HG02885 (cell line): ENCODE results near the gene CCDC83.
"Not testable (repeated sequence)": the region's sequence is repeated elsewhere in the genome, so short reads cannot be mapped to it uniquely, and the experiment has no call there.

ENCODE experiments used
- ATAC-seq: cut with Tn5 transposase; IDR thresholded peaks from one replicate; pipeline ENCODE4 v1.9.1; 2021; ENCODE audit warnings: mild to moderate bottlenecking; ENCODE audit not compliant: unreplicated experiment, poor library complexity

The CCDC83 gene

DNA sequence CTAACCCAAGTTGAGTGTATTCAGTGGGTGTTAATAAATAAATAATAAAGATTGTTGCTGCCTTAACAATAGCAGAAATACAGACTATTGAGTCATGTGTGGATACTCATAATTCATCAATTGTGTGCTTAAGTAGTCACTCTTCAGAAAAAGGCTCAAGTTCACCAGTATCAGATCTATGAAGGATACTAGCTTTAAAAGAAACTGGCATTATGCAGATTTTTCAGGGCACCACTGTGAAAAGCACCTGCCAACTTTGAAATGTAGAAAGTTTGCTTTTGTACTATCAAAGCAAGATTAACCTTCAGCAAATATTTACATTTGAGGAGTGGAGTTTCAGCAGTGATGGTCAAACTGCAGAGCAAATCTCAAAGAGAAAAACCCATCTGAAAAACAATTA is 24.1 kb upstream of the CCDC83 start:
- no peak for ATAC-seq

DNA sequence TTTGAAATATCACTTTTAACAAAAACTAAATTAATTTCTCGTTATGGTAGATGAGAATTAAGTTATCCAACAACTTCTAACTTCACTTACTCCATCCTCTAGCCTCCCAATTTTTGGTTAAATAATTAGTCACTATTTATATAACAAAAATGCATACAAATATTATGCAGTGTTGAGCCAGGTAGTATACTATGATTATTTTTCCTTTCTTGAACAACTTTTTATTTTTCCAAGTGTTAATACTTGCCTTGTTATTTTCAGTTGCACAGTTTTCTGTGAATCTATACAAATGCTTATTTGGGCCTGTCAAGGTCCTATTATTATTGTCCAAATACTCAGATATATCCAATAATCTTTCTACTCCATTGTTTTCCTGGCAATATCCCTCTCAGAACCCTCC is 19.9 kb upstream of the CCDC83 start:
- no peak for ATAC-seq

DNA sequence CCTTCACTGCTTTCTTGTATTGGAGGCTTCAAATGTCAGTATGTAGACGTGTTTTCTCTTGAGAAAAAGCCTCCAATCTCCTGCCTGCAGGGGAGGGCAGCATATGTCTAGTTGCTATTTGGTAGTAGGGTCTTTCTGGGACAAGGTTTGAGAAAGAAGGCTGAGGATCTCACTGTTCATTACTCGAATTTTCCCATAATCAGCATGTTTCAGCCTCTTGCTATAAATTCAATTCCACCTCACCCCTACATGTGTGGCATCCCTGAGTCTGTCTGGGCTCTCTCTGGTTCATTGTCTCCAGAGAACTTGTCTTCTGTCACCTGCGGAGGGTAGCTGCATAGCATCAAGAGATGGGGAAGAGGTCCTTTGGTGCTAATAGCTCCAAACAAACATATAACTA is 19.5 kb upstream of the CCDC83 start:
- ATAC-seq = no peak

DNA sequence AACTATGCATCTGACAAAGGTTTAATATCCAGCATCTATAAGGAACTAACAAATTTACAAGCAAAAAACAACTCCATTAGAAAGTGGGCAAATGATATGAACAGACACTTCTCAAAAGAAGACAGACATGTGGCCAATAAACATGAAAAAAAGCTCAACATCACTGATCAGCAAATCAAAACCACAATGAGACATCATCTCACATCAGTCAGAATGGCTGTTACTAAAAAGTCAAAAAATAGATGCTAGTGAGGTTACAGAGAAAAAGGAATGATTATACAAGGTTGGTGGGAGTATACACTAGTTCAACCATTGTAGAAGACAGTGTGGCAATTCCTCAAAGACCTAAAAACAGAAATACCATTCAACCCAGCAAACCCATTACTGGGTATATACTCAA is 14.3 kb upstream of the CCDC83 start:
- not testable (repeated sequence) for ATAC-seq

DNA sequence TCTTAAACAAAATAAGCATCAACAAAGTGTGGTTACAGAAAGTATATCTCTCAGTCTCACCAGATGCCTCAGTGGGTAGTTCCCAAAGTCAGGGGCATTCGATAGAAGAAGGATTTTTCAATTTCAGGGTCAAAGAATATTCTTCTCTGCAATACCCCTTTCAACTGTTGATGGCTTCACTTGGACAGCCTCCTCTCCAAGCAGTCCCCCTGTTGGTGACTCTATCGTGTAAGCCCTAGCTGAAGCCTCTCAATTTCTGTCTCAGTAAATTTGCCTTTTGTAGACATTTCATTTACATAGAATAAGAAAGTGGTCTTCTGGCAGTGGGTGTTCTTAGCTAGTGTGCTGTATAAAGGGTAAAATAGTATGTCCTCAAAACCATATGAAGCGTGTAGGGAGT is 11.3 kb upstream of the CCDC83 start:
- no peak for ATAC-seq

DNA sequence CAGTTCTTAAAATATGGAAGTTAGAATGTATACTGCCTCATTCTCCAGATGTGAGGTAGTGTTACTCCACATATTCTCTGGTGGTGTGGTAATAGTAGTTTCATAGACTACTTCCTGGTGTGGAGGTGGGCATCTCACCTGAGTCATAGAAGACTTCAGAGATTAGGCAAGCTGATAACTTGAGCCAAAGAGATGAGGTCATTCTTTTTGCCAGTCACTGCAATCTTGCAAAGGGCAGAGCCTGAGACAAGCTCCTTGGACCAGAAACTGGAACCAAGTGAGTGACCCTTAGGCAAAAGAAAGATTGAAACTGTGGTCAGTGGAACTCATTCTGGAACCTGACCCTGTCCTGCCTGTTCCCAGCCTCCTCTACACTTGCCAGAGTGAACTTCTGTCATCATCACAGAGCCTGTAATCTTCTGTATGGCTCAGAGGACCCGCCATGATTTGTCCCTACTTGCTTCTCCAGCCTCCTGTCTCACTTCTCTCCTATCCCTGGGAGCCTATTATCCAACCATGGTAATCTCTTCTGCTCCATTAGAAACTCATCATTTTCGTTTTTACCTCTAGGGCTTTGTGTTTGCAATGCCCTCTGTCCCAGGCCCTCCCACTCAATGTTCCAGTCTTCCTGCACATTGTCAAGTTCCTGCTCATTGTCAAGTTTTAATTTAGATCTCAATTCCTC is 10.6 kb upstream of the CCDC83 start:
- ATAC-seq = no peak

DNA sequence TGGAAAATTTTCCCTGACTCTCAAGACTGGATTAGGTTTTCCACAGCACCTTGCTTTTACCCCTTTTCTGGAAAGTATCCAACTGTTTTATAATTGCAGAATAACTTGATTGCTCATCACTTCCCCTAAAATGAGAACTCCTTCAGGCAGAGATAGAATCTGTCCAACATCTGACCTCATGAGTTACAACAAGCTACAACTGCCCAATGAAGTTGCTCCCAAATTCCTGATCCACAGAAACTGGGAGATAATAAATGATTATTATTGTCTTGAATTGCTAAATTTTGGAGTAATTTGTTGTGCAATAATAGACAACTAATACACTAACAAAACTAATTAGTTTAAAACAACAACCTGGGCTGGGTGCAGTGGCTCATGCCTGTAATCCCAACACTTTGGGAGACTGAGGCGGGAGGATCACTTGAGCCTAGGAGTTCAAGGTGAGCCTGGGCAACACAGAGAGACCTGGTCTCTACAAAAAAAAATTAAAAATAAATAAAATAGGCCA is 10.0 kb upstream of the CCDC83 start:
- no peak for ATAC-seq

DNA sequence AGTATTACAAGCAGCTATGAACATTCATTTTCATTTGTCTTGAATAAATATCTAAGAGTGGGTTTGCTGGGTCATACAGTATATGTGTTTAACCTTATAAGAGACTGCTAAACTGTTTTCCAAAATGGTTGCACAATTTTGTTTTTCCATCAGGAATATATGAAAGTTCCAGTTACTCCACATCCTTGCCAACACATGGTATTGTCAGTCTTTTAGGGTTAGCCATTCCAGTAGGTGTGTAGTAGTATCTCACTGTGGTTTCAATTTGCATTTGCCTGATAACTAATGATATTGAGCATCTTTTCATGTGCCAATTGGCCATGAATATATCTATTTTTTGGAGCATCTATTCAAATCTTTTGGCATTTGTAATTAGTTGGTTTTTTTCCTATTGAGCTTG is 7.7 kb upstream of the CCDC83 start:
- ATAC-seq = no peak

DNA sequence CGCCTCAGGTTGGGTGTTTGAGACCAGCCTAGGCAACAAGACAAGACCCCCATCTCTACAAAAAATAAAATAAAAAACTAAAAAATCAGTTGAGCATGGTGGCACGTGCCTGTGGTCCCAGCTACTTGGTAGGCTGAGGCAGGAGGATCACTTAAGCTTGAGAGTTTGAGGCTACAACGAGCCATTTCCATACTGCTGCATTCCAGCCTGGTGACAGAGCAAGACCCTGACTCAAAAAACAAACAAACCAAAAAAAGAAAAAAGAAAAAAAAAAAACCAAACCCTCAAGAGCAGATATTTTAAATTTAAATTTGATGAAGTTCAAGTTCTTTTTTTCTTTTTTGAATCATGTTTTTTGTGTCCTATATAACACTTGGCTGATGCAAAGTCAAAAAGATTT is 7.2 kb upstream of the CCDC83 start:
- ATAC-seq = no peak

DNA sequence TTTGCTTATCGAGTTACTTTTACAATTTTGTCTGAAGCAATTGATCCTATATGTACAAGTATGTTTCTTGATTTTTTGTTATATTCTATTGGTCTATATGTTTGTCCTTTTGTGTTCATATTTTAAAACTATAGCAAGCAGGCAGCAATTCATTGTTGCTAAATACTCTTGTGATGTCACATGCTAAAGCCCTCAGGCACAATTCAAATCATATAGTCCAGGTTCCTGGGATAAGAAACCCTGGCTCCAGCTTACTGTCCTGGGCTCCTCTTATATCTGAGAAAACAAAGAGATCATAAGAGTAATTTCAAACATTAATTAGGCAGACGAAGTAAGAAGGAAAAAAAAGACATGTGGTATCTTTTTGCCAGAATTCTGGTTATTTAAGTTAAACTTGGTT is 6.6 kb upstream of the CCDC83 start:
- no peak for ATAC-seq

DNA sequence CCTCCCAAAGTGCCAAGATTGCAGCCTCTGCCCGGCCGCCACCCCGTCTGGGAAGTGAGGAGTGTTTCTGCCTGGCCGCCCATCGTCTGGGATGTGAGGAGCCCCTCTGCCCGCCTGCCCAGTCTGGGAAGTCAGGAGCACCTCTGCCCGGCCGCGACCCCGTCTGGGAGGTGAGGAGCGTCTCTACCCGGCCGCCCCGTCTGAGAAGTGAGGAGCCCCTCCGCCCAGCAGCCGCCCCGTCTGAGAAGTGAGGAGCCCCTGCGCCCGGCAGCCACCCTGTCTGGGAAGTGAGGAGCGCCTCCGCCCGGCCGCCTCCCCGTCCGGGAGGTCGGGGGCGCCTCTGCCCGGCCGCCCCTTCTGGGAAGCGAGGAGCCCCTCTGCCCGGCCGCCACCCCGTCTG is 2.4 kb upstream of the CCDC83 start:
- ATAC-seq = not testable (repeated sequence)

DNA sequence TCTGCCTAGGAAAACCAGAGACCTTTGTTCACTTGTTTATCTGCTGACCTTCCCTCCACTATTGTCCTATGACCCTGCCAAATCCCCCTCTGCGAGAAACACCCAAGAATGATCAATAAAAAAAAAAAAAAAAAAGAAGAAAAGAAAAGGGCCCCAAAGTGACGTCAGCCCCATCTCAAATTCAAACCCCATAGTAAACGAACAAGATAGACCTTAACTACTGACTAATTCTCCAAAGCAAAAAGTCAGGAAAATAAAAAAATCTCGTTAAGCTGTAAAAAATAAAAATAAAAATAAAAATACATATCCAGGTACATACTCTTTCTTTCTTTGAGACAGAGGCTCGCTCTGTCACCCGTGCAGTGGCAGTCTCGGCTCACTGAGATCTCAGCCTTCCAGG is 1.6 kb upstream of the CCDC83 start:
- not testable (repeated sequence) for ATAC-seq

DNA sequence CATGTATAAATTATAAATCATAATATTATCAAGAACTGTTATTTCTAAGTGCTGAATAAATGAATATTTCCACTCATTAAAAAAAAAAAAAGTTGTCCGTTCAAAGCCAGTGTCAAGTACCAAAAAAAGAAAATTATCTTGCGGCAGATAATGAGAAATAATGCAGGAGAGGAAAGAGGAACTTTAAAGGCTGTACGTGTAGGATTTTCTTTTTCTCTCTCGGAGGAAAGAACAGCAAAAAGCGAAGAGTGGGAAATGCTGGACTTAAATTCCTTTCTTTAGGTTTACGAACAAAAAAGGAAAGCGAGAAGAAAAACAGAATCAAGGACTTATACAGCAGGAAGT is 999 bp upstream of the CCDC83 start:
- ATAC-seq = no peak

DNA sequence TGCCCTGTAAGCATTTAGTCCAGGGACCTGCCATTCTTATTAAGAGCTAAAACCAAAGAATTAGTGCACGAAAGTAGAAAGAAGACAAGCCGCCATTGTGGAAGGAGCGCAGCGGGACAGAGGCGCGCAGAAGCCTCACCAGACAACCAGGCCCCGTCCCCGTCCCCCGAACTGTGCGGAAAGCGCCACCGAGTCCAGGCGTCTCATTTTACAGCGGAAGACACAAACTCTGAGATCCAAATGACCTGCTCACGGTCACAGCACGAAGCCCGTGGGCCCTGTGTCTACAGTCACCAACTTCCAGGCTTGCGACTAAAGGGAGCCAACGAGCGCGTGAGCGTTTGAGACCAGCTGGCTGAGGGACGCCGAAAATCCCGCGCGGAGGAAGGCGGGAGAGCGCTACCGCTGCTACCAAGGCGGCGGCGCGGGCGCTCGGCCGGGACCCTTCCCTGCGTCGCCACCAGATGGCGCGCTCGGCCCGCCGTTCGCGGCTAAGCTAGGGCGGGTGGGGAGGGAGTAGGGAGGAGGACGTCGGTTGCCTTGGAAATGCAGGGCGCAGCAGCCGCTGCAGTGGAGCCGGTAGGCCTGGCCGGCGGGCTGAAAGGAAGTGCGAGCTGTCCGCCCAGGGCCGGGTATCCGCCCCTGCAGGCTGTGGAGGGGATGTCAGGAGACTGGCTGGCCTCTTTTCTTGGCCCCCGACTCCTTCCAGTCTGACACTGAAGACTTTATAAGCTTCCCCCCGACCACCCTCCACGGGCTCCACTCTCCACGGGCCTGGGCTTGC is 434 bp upstream of the CCDC83 start:
- peak; percentile 97 for ATAC-seq

DNA sequence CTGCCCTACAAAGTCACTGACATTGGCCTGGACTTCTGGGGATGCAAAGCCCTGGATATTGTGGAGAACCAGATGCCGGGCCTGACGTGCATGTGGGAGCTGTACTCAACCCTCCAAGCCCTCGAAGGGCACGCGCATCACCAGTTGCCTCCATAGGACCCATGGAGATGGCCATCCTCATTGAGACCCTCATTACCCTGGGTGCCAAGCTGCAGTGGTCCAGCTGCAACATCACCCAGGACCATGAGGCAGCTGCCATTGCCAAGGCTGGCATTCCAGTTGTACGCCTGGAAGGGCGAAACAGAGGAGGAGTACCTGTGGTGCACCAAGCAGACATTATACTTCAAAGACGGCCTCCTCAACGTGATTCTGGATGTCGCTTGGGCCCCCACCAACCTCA is 1.9 kb downstream of the CCDC83 start:
- no peak for ATAC-seq

DNA sequence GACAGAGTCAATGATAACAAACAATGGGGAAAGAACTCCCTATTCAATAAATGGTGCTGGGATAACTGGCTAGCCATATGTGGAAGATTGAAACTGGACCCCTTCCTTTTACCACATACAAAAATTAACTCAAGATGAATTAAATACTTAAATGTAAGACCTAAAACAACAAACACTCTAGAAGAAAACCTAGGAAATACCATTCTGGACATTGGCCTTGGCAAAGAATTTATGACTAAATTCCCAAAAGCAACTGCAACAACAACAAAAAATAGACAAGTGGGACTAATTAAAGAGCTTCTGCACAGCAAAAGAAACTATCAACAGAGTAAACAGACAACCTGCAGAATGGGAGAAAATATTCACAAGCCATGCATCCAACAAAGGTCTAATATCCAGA is 4.4 kb downstream of the CCDC83 start:
- not testable (repeated sequence) for ATAC-seq

DNA sequence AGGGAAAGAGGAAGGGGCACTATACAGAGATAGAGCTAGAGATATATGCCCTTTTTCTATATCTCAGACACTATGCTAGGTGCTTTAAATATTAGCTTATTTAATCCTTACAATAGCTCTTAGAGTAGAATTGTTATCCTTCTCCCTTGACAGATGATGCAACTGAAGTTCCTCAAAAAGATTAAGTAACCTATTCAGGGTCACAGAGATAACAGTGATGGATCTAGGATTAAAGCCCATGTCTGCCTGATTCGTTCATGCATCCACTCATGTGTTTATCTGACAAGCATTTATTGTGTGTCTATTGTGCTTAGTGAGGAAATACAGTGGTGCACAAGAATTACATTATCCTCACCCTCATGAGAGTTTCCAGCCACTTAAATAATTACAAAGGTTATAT is 8.7 kb downstream of the CCDC83 start:
- ATAC-seq = no peak

DNA sequence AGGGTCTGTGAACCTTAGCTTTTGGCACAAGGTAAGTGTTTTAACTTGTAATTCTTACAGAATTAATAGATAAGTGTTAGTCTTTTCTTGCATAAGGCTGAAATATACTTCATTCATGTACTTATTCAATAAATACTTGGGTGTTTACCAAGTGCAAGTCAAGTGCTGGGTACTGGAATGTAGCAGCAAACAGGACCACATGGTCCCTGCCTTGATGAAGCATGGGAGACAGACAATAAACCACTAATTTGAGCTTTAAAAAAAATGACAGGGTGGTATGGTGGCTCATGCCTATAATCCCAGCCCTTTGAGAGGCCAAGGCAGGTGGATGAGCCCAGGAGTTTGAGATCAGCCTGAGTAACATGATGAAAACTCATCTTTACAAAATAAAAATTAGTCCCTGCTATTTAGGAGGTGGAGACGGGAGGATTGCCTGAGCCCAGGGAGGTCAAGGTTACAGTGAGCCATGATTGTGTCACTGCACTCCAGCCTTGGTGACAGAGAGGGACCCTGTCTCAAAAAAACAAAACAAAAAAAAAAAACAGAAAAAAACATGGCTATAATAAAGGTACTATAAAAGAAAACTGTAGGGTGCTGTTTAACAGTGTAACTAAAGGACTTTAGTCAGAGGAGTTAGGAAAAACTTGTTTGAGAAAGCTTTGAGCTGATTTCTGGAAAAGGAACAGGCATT is 11.1 kb downstream of the CCDC83 start:
- no peak for ATAC-seq

DNA sequence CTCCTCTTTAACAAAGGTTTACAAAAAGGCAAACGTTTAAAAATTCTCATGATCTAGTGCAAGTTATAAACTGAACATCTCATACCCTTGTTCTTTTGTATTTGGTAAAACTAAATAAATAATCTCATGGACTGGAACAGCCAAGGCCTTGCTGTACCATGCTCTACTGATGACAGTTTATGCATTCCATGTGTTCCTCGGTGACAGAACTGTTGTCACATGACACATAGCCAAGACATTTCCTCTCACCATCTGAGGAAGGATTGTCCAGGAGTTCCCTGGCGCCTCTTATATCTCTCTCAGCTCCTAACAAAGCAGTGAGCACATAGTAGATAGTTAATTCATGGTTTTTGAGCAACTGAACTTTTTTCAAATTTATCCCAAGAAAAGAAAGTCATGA is 12.6 kb downstream of the CCDC83 start:
- ATAC-seq = no peak

DNA sequence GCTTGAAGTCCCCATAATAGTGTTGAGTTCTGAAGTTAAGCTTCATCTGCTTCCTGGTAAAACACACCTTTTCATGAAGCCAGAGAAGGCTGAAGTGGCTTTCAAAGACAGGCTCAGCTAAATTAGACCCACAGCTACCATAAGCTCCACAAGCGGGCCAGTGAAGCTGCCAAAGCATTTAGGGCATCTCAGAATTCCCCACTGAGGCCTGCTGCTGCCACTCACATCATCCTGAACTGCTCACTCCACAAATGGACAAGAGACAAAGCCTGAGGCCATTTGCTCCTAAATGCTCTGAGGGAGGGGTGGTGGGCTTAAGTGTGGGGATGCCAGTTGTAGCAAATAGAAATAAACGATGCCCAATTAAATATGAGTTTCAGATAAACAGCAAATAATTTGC is 14.6 kb downstream of the CCDC83 start:
- no peak for ATAC-seq

DNA sequence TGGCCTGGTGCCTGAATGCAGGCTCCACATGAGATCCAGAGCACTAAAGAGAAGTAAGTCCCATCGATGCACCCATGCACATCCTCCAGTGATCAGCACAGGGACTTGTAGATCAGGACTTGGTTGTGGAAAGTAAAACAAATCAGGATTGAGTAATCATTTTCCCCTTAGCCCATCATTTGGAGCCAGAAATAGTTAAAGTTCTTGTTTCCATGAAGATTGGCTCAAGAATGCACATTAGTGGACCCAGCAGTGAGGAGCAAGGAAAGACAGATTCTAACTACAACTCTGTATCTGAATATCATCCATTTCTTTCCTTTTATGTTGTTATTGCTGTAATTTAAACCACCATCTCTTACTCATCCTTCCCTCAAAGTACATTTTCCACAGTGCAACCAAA is 19.1 kb downstream of the CCDC83 start:
- no peak for ATAC-seq
